ENCODE data around the gene GLRX2. TPM values are rescaled to one million over a fixed set of nuclear protein-coding genes. Genes with fewer than 3 reads are reported as not detected.
"Not testable (repeated sequence)": the region's sequence is repeated elsewhere in the genome, so short reads cannot be mapped to it uniquely, and the experiment has no call there.

The GLRX2 gene
- total and polyA plus RNA-seq, 7 donors: 4.2 to 23.4 (median 9.2) TPM

GRCh38 chr1:193118803-193119730 lies 13.9 kb upstream of the GLRX2 start:
- no peak for TF ChIP-seq EP300 (IDR thresholded peaks at IDR 0.05)
- no peak for TF ChIP-seq POLR2A (IDR thresholded peaks at IDR 0.05)
- no peak for TF ChIP-seq POLR2AphosphoS5 (IDR thresholded peaks at IDR 0.05)
- TF ChIP-seq, protein P1, sequence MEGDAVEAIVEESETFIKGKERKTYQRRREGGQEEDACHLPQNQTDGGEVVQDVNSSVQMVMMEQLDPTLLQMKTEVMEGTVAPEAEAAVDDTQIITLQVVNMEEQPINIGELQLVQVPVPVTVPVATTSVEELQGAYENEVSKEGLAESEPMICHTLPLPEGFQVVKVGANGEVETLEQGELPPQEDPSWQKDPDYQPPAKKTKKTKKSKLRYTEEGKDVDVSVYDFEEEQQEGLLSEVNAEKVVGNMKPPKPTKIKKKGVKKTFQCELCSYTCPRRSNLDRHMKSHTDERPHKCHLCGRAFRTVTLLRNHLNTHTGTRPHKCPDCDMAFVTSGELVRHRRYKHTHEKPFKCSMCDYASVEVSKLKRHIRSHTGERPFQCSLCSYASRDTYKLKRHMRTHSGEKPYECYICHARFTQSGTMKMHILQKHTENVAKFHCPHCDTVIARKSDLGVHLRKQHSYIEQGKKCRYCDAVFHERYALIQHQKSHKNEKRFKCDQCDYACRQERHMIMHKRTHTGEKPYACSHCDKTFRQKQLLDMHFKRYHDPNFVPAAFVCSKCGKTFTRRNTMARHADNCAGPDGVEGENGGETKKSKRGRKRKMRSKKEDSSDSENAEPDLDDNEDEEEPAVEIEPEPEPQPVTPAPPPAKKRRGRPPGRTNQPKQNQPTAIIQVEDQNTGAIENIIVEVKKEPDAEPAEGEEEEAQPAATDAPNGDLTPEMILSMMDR (IDR thresholded peaks at IDR 0.05): no peak
- no peaks in the 10 kb centered on the region for H3K27me3 ChIP-seq
- intact Hi-C loops (cut with DNase I): no loop called here

GRCh38 chr1:193118194-193118593 lies 13.0 kb upstream of the GLRX2 start:
- Histone ChIP-seq H3K4me1 (peaks cover 0 to 23% (median 15%) of the 10 kb centered on the region in 4 donors), H3K27me3 (no peaks in the 10 kb centered on the region), H3K36me3 (no peaks in the 10 kb centered on the region), H3K27ac (no peak overlapping the region), H3K4me3 (no peak overlapping the region), H3K9me3 (no peaks in the 10 kb centered on the region)
- TF ChIP-seq, protein P1 (IDR thresholded peaks at IDR 0.05): no peak
- TF ChIP-seq POLR2AphosphoS5 (IDR thresholded peaks at IDR 0.05) (no peak), POLR2A (IDR thresholded peaks at IDR 0.05) (no peak), EP300 (IDR thresholded peaks at IDR 0.05) (no peak)
- intact Hi-C loops (cut with DNase I): no loop called here
- WGBS, 2 donors: 89 to 93% methylated on average over 3 of the region's 3 CpGs
- no peak for DNase-seq

More at GRCh38 chr1:193118803-193119730, 13.9 kb upstream of the GLRX2 start:
- Histone ChIP-seq H3K9me3 (no peaks in the 10 kb centered on the region), H3K4me3 (no peak overlapping the region), H3K36me3 (no peaks in the 10 kb centered on the region), H3K27ac (no peak overlapping the region), H3K4me1 (peaks cover 0 to 32% (median 24%) of the 10 kb centered on the region in 4 donors)
- 83 to 88% methylated on average over 4 of the region's 4 CpGs for WGBS, 2 donors
- no peak for DNase-seq

GRCh38 chr1:193117167-193117566 lies 12.0 kb upstream of the GLRX2 start:
- H3K27me3 ChIP-seq; H3K9me3 ChIP-seq; H3K27ac ChIP-seq; H3K36me3 ChIP-seq; intact Hi-C loops (cut with DNase I); DNase-seq; H3K4me3 ChIP-seq: not testable (repeated sequence)
- H3K4me1 ChIP-seq: peaks cover 0 to 18% (median 9%) of the 10 kb centered on the region in 4 donors
- WGBS, 2 donors: 94 to 95% methylated on average over 6 of the region's 6 CpGs

GRCh38 chr1:193115629-193116227 lies 10.5 kb upstream of the GLRX2 start:
- Histone ChIP-seq H3K27ac (peak overlapping the region; percentile 57 to 74 (median 67)), H3K36me3 (no peaks in the 10 kb centered on the region), H3K4me3 (no peak overlapping the region), H3K4me1 (peaks cover 0 to 19% (median 16%) of the 10 kb centered on the region in 4 donors), H3K27me3 (no peaks in the 10 kb centered on the region), H3K9me3 (no peaks in the 10 kb centered on the region)
- intact Hi-C loops (cut with DNase I): no loop called here
- DNase-seq: peak; percentile 78
- 41 to 71% methylated on average over 1 of the region's 1 CpG for WGBS, 2 donors
- TF ChIP-seq POLR2A (IDR thresholded peaks at IDR 0.05) (no peak), POLR2AphosphoS5 (IDR thresholded peaks at IDR 0.05) (peak in 3 of 4 donors; percentile 9 to 57 (median 26))

DNA sequence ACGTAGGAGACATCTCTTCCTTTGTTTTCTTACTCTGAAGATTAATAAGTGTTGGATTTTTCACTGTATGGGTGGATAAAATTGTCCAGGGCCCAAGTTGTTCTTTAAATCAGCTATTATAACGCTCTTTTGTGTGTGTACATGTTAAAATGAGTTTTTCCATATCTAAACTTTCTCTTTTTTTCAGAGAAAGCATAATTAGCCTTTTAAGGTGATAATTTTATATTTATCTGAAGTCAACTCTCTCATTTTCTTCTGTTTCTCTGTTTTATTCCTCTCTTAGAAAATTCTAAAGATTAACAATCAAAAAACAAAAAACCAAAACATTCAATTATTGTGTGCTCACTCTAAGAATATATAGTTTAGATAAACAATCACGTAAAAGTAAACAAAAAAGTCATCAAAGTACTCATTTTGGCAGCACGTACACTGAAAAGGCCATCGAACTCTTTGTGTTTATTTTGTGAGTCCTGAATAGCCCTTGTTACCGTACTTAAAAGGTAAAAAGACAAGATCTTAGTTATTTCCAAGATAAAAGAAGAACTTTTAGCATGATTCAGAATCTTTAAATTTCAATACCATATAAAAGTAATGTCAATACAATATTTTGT lies 9.4 kb upstream of the GLRX2 start:
- no peak overlapping the region for H3K27ac ChIP-seq
- H3K27me3 ChIP-seq: no peaks in the 10 kb centered on the region
- intact Hi-C loops (cut with DNase I): no loop called here
- 37 to 76% methylated on average over 6 of the region's 6 CpGs for WGBS, 2 donors
- no peak for TF ChIP-seq EP300 (IDR thresholded peaks at IDR 0.05)
- TF ChIP-seq, protein P1 (IDR thresholded peaks at IDR 0.05): no peak
- TF ChIP-seq POLR2AphosphoS5 (IDR thresholded peaks at IDR 0.05): no peak
- TF ChIP-seq POLR2A (IDR thresholded peaks at IDR 0.05): no peak
- no peaks in the 10 kb centered on the region for H3K36me3 ChIP-seq
- DNase-seq: no peak
- peaks cover 0 to 19% (median 16%) of the 10 kb centered on the region in 4 donors for H3K4me1 ChIP-seq
- no peaks in the 10 kb centered on the region for H3K9me3 ChIP-seq
- H3K4me3 ChIP-seq: no peak overlapping the region

Data from sigmoid colon (tissue), 7 donors.